Subcutaneous abdominal adipose tissue (tissue), 5 donors: ENCODE results near the gene LMBRD1.

ENCODE experiments used
- H3K27ac ChIP-seq: one replicate; pipeline ENCODE4 v1.7.0; 2013; ENCODE audit warnings: low read depth, mild to moderate bottlenecking, inconsistent platforms, low read length, moderate library complexity
- H3K27me3 ChIP-seq, 5 donors: one replicate each; pipeline ENCODE4 v1.7.0; 2013; ENCODE audit warnings: low read length in 5 of 5, inconsistent platforms in 1 of 5; ENCODE audit not compliant: control insufficient read depth in 5 of 5, insufficient read depth in 4 of 5
- H3K36me3 ChIP-seq, 5 donors: one replicate each; pipeline ENCODE4 v1.7.0; 2013; ENCODE audit warnings: low read length in 5 of 5; ENCODE audit not compliant: control insufficient read depth in 5 of 5, insufficient read depth in 5 of 5
- H3K4me1 ChIP-seq, 5 donors: one replicate each; pipeline ENCODE4 v1.7.0; 2013; ENCODE audit warnings: low read length in 5 of 5, mild to moderate bottlenecking in 3 of 5, moderate library complexity in 1 of 5; ENCODE audit not compliant: control insufficient read depth in 5 of 5, insufficient read depth in 5 of 5
- H3K4me3 ChIP-seq, 5 donors: one replicate each; pipeline ENCODE4 v1.7.0; 2013; ENCODE audit warnings: low read length in 5 of 5, low read depth in 1 of 5
- H3K9ac ChIP-seq, 5 donors: one replicate each; pipeline ENCODE4 v1.7.0; 2013; ENCODE audit warnings: low read length in 5 of 5, mild to moderate bottlenecking in 4 of 5, moderate library complexity in 3 of 5
- H3K9me3 ChIP-seq, 5 donors: one replicate each; pipeline ENCODE4 v1.7.0; 2013; ENCODE audit warnings: low read length in 5 of 5; ENCODE audit not compliant: control insufficient read depth in 5 of 5
- donor health status: healthy.
- donor health status: healthy.
- donor health status: healthy.
- donor health status: healthy.
- donor health status: healthy.

Gene LMBRD1

DNA sequence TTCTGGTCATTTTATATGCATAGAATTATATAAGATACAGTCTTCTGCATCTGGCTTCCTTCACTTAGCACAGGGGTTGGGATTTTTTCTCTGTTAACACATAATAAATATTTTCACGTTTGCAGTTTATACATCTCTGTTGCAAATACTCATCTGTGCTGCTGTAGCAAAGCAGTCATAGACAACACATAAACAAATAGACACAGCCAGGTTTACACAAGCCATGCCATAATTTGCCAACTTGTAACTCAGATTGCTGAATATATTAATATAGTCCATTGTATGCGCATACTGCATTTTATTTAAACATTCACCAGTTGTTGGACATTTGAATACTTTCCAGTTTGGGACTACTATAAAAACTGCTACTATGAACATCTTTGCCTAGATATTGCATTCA, 35.0 kb downstream of the LMBRD1 start:
- no peak overlapping the region for H3K4me3 ChIP-seq
- H3K27ac ChIP-seq, result no peak overlapping the region
- H3K9me3 ChIP-seq, result peaks cover 0 to 3% (median 0%) of the 10 kb centered on the region in 5 donors
- H3K36me3 ChIP-seq, result no peaks in the 10 kb centered on the region
- H3K27me3 ChIP-seq, result no peaks in the 10 kb centered on the region
- peaks cover 0 to under 1% (median 0%) of the 10 kb centered on the region in 5 donors for H3K4me1 ChIP-seq
- H3K9ac ChIP-seq, result no peak overlapping the region

DNA sequence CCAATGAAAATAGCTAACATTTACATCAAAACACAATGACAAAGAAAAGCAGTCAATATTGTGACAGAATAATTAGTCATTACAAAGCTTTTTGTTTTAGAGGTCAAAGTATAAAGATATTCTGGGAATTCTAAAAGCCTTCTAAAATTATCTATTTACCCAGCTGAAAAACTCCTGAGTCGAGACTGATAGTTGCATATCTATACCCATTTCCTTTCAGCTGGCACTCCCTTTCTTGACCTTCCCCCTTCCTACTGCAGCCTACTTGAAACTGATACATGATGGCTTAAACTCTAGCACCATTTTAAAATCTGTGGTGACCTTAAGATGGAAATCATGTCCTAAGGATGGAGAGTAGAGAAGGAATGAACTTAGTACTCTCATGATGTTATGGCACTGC, 38.6 kb downstream of the LMBRD1 start:
- Histone ChIP-seq H3K27ac (no peak overlapping the region), H3K4me1 (no peaks in the 10 kb centered on the region), H3K9me3 (peaks cover 0 to 6% (median 4%) of the 10 kb centered on the region in 5 donors), H3K27me3 (no peaks in the 10 kb centered on the region), H3K9ac (no peak overlapping the region), H3K36me3 (peaks cover 0 to 2% (median 0%) of the 10 kb centered on the region in 5 donors), H3K4me3 (no peak overlapping the region)

DNA sequence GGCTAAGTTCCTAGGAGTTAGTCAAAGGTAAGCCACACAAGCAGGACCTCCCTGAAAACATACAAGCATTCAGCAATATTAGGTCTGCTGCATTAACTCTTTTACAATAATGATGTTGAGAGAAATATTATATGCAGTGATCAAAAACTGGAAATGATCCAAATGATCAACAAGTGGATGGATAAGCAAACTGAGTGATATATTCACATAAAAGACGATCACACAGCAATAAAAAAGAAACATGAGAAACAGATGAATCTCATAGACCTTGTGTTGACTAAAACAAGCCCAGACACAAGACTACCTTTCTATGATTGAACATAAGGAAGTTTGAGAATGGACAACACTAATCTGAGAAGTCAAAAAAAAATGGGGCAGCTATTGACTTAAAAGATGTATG, 39.9 kb downstream of the LMBRD1 start:
- no peak overlapping the region for H3K27ac ChIP-seq

DNA sequence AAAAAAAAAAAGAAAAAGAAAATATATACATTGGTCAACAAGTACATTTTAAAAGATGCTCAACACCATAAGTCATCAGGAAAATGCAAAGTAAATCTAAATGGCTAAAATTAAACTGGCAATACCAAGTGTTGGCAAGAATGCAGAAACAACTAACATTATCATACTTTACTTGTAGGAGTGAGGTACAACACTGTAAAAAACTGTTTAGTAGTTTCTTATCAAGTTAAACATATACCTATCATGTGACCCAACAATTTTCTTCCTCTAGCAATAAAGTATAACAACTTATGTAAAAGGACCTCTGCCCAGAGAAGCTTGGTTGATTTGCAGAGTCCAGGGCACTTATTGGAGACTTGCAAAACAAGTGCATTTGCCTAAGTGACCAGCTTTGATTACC, 40.4 kb downstream of the LMBRD1 start:
- no peak overlapping the region for H3K4me3 ChIP-seq
- H3K27me3 ChIP-seq, result no peaks in the 10 kb centered on the region
- H3K27ac ChIP-seq, result no peak overlapping the region
- no peak overlapping the region for H3K9ac ChIP-seq
- peaks cover 0 to 3% (median 0%) of the 10 kb centered on the region in 5 donors for H3K36me3 ChIP-seq
- H3K9me3 ChIP-seq, result peaks cover 0 to 7% (median 4%) of the 10 kb centered on the region in 5 donors
- H3K4me1 ChIP-seq, result no peaks in the 10 kb centered on the region

More for the DNA sequence above, 39.9 kb downstream of the LMBRD1 start:
- H3K36me3 ChIP-seq, result peaks cover 0 to 3% (median 0%) of the 10 kb centered on the region in 5 donors
- no peaks in the 10 kb centered on the region for H3K27me3 ChIP-seq
- H3K9ac ChIP-seq, result no peak overlapping the region
- H3K4me3 ChIP-seq, result no peak overlapping the region
- no peaks in the 10 kb centered on the region for H3K4me1 ChIP-seq
- peaks cover 0 to 7% (median 4%) of the 10 kb centered on the region in 5 donors for H3K9me3 ChIP-seq

DNA sequence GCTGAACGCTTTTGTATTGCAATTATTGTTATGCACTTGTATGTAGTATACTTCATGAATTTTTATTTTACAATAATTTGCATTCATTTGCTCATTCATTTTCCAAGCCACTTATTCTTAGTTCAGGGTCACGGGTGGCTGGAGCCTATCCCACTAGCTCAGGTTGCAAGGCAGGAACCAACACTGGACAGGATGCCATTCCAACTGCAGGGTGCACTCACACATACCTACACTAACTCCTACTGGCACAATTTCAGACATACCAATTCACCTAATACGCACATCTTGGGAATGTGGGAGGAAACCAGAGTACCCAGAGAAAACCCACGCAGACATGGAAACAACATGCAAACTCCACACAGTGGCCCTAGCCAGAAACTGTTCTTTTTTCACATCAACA, 61.8 kb downstream of the LMBRD1 start:
- Histone ChIP-seq H3K36me3 (peaks cover 0 to 10% (median 3%) of the 10 kb centered on the region in 5 donors), H3K4me3 (no peak overlapping the region), H3K9ac (no peak overlapping the region), H3K4me1 (peaks cover 0 to 5% (median 0%) of the 10 kb centered on the region in 5 donors), H3K9me3 (no peaks in the 10 kb centered on the region), H3K27ac (no peak overlapping the region), H3K27me3 (no peaks in the 10 kb centered on the region)

DNA sequence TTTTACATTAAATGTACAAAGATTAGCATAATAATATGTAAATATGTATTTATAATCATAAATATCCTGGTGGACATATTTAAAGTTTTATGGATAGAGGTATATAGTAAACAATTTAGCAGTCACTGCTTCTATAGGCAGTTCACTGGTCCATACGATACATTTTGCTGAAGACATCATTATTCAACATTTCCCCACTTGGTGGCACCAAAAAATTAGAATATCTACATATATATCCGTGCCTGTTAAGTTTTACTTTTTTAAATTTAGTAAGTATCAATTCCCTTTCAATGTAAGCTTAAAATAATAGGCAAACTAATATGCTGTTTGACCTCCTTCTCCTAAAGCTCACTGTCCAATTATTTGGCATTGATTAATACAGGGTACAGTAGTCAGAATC, 64.2 kb downstream of the LMBRD1 start:
- H3K4me1 ChIP-seq, result peaks cover 0 to 5% (median 0%) of the 10 kb centered on the region in 5 donors
- no peaks in the 10 kb centered on the region for H3K9me3 ChIP-seq
- peaks cover 0 to 7% (median 3%) of the 10 kb centered on the region in 5 donors for H3K36me3 ChIP-seq
- H3K4me3 ChIP-seq, result no peak overlapping the region
- H3K27me3 ChIP-seq, result no peaks in the 10 kb centered on the region
- no peak overlapping the region for H3K27ac ChIP-seq
- H3K9ac ChIP-seq, result no peak overlapping the region

DNA sequence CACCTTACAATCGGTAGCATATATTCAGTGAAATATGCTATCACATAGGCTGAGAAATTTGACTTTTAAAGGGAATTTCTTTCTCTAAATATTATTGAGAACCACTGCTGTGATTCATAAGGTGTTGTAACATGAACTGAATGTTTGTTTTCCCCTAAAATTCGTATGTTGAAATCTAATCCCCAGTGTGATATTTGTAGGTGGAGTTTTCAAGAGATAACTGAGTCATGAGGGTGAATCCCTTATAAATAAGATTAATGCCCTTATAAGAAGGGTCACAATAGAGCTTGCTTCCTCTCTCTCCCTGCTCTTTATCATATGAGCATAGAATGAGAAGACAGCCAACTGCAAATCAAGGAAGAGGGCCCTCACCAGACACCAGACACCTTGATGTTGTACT, 64.8 kb downstream of the LMBRD1 start:
- Histone ChIP-seq H3K4me1 (peaks cover 0 to 5% (median 0%) of the 10 kb centered on the region in 5 donors), H3K27me3 (no peaks in the 10 kb centered on the region), H3K27ac (no peak overlapping the region), H3K9me3 (no peaks in the 10 kb centered on the region), H3K4me3 (no peak overlapping the region), H3K36me3 (peaks cover 0 to 5% (median 3%) of the 10 kb centered on the region in 5 donors), H3K9ac (no peak overlapping the region)

DNA sequence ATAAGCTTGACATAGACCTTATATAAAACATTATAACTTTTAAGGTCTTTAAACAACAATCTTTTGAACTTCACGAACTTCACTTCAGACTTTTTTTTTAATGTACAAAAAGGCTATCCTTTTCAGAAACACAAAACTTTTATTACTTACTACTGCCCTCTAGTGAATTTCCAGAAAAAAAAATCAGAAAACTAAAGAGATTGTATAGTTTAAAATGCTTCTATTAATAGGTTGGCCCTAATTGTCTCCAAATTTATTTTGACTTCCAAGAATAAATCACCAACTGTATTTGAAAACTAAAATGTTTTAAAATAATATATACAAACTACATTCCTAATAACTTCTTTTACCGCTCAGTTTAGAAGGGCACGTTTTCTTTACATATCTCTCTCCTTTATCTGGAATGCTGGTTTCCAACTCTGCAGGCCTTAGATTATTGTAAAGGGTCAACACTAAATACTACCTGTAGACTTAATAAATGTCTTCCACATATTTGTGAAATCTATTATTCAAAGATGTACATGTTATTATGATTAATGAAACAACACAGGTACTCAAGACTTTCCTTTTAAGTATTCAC, 66.8 kb downstream of the LMBRD1 start:
- Histone ChIP-seq H3K4me1 (peaks cover 0 to 5% (median 0%) of the 10 kb centered on the region in 5 donors), H3K9ac (no peak overlapping the region), H3K9me3 (peaks cover 0 to 8% (median 5%) of the 10 kb centered on the region in 5 donors), H3K27ac (no peak overlapping the region), H3K4me3 (no peak overlapping the region), H3K36me3 (peaks cover 0 to 5% (median 2%) of the 10 kb centered on the region in 5 donors), H3K27me3 (no peaks in the 10 kb centered on the region)

DNA sequence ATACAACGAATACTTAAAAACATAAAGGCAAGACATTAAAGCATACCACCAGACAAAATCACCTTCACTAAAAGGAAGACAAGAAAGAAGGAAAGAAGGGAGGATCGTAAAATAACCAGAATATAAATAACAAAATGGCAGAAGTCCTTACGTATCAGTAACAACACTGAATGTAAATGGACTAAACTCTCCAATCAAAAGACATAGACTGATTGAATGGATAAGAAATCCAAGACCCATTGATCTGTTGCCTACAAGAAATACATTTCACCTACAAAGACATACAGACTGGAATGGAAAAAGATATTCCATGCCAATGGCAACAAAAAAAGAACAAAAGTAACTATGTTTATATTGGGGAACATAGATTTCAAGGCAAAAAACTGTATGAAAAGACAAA, 74.1 kb downstream of the LMBRD1 start:
- no peak overlapping the region for H3K4me3 ChIP-seq
- H3K4me1 ChIP-seq, result no peaks in the 10 kb centered on the region
- no peak overlapping the region for H3K27ac ChIP-seq
- no peaks in the 10 kb centered on the region for H3K27me3 ChIP-seq
- peaks cover 18 to 26% (median 22%) of the 10 kb centered on the region in 5 donors for H3K36me3 ChIP-seq
- H3K9me3 ChIP-seq, result peaks cover 0 to 15% (median 11%) of the 10 kb centered on the region in 5 donors
- H3K9ac ChIP-seq, result no peak overlapping the region

DNA sequence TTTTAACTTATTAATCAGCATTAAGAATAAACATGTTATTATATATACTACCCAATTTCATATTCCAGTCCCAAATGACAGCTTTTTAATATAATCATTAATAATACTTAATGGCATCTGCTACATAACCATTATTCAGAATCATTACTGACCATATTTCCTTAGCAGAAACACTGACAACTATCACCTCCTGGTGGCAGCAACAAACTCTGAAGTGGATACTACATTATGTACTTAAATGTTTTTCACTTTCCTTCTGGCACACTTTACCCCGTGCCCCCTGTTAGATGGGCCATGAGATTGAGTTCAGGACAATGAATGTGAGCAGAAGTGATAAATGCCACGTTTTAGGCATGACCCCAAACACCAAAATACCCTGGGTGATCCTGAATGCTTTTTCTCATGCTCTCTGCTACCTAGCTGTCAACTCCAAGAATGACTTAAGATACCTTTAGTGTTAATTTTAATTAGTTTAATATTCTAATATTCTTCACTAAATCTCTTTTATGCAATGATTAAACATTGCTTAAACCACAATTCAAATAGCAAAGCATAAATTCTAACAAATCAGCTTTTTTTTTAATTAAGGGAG, 77.1 kb downstream of the LMBRD1 start:
- Histone ChIP-seq H3K9me3 (peaks cover 0 to 8% (median 4%) of the 10 kb centered on the region in 5 donors), H3K9ac (no peak overlapping the region), H3K27ac (no peak overlapping the region), H3K27me3 (no peaks in the 10 kb centered on the region), H3K4me3 (no peak overlapping the region), H3K4me1 (no peaks in the 10 kb centered on the region), H3K36me3 (peaks cover 18 to 39% (median 25%) of the 10 kb centered on the region in 5 donors)
